CD4-positive, CD25-positive, alpha-beta regulatory T cell (primary cell): ENCODE results near the gene WDTC1. TPM values are rescaled to one million over a fixed set of nuclear protein-coding genes. Genes with fewer than 3 reads are reported as not detected.
A peak's percentile ranks its signal among the peaks of the same experiment; 100 is the strongest.

Experiments
- ATAC-seq, 2 donors: fragments of 150-1000 bp; cut with Tn5 transposase; one replicate each; pipeline ENCODE4 v1.10.0; 2021; ENCODE audit warnings: low read depth in 2 of 2, moderate number of reproducible peaks in 2 of 2, moderate library complexity in 1 of 2
- DNase-seq, 3 donors: peaks; one replicate each; pipeline versions ENCODE4 v3.0.0 to v3.0.0-alpha.2; 2012 to 2022; ENCODE audit warnings: mixed read lengths in 1 of 3
- H3K27ac ChIP-seq: one replicate; pipeline ENCODE4 v1.7.0; 2013; ENCODE audit warnings: mild to moderate bottlenecking, low read length; ENCODE audit not compliant: insufficient read depth, poor library complexity, severe bottlenecking
- H3K27me3 ChIP-seq: one replicate; pipeline ENCODE4 v1.7.0; 2013; ENCODE audit warnings: low read length; ENCODE audit not compliant: control insufficient read depth, insufficient read depth
- H3K36me3 ChIP-seq: one replicate; pipeline ENCODE4 v1.7.0; 2013; ENCODE audit warnings: mild to moderate bottlenecking, low read length, moderate library complexity; ENCODE audit not compliant: control insufficient read depth, insufficient read depth
- H3K4me1 ChIP-seq: 2 replicates; pipeline ENCODE4 v1.7.0; 2013; ENCODE audit warnings: mild to moderate bottlenecking, low read length; ENCODE audit not compliant: insufficient read depth, control insufficient read depth, poor library complexity, severe bottlenecking
- H3K4me3 ChIP-seq: one replicate; pipeline ENCODE4 v1.7.0; 2013; ENCODE audit warnings: low read depth, mild to moderate bottlenecking, low read length, moderate library complexity
- H3K9me3 ChIP-seq, 2 experiments: 1 replicate in 1 of 2; 2 replicates in 1 of 2; pipeline ENCODE4 v1.7.0; 2013; ENCODE audit warnings: low read length in 2 of 2, mild to moderate bottlenecking in 1 of 2, moderate library complexity in 1 of 2; ENCODE audit not compliant: control insufficient read depth in 2 of 2
- H3K27ac Mint-ChIP-seq, 3 donors: one replicate each; pipeline ENCODE4 v1.8.0; 2020 to 2022; ENCODE audit warnings: mild to moderate bottlenecking in 3 of 3, mixed read lengths in 3 of 3, moderate library complexity in 2 of 3
- H3K27me3 Mint-ChIP-seq: one replicate; pipeline ENCODE4 v1.8.0; 2022; ENCODE audit warnings: mild to moderate bottlenecking, mixed read lengths
- H3K36me3 Mint-ChIP-seq: one replicate; pipeline ENCODE4 v1.8.0; 2020; ENCODE audit warnings: mixed read lengths
- H3K4me1 Mint-ChIP-seq, 4 donors: one replicate each; pipeline ENCODE4 v1.8.0; 2020 to 2022; ENCODE audit warnings: mixed read lengths in 4 of 4, mild to moderate bottlenecking in 1 of 4
- H3K4me3 Mint-ChIP-seq, 4 donors: one replicate each; pipeline ENCODE4 v1.8.0; 2020 to 2022; ENCODE audit warnings: mild to moderate bottlenecking in 4 of 4, mixed read lengths in 4 of 4, moderate library complexity in 3 of 4
- H3K9me3 Mint-ChIP-seq, 7 donors: one replicate each; pipeline ENCODE4 v1.8.0; 2020 to 2022; ENCODE audit warnings: mixed read lengths in 7 of 7, mild to moderate bottlenecking in 3 of 7, moderate library complexity in 2 of 7
- polyA plus RNA-seq, 4 donors: library from polyadenylated mRNA; unstranded; fragments of 300-500 nt; fragmentation: Illumina TruSeq; gene quantifications; one replicate each; pipeline ENCODE4 v1.2.3, GENCODE V29; 2021
- total RNA-seq: library from RNA; stranded (reverse); gene quantifications from one replicate; pipeline ENCODE4 v1.2.3, GENCODE V29; 2022

WDTC1 gene
- total and polyA plus RNA-seq, 5 donors from 2014 or later = 3.3 to 46.1 (median 5.6) TPM

GRCh38 chr1:27339213-27339612 is 104.8 kb downstream of the WDTC1 start:
- ATAC-seq (no peak), DNase-seq (no peak)
- no peaks in the 10 kb centered on the region for H3K27me3 ChIP-seq
- Mint-ChIP-seq H3K4me1 (peaks cover 4 to 40% (median 29%) of the 10 kb centered on the region in 4 donors), H3K27ac (peak overlapping the region in 2 of 3 donors; percentile 87 to 90), H3K27me3 (no peaks in the 10 kb centered on the region), H3K36me3 (peaks cover 16% of the 10 kb centered on the region), H3K4me3 (peak overlapping the region in 3 of 4 donors; percentile 53 to 98 (median 84)), H3K9me3 (no peaks in the 10 kb centered on the region)
- H3K36me3 ChIP-seq = peaks cover 18% of the 10 kb centered on the region
- H3K4me1 ChIP-seq = peaks cover 31% of the 10 kb centered on the region
- H3K4me3 ChIP-seq = no peak overlapping the region
- H3K27ac ChIP-seq = no peak overlapping the region
- H3K9me3 ChIP-seq = no peaks in the 10 kb centered on the region

DNA sequence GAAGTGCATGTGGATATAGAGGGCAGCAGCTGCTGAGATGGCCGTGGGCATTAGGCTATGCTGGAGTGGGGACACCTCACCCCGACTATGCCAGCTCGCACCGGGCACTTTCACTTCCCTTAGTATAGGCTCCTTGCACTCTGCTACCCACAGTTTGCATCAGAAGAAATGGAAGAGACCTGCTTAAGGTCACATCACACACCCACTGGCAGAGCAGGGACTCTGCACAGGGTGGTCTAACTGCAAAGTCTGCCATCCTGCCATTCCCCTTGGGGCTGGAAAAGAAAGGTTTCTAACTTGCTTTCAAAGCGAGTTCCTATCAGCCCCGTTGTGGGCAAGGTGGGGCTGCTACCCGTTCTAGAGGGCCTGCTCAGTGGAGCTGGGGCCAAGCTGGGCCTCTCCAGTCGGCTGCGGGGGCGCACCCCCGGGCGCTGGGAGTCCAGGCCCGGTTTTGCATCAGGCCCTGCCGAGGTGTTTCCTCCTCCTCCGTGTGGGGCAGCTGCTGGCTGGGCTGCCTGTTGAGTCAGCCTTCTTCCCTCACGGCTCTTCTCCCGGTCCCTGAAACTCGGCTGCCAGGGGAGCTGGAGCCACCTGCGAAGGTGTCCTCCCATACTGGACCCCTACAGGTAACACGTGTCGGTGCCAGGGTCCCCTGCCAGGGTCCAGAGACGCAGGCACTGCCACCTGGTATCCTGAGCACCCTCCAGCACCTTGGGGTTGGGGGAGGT is 107.3 kb downstream of the WDTC1 start, which contains the start of gene SYTL1:
TSS of gene SYTL1 (plus strand) at position 498 of the 728 bp plus-strand sequence. CDS start 3,313 bp downstream, outside the sequence.
- Mint-ChIP-seq H3K4me1 (peaks cover 4 to 58% (median 35%) of the 10 kb centered on the region in 4 donors), H3K27ac (peak within 1 kb of the TSS; percentile 90 to 97 (median 96)), H3K9me3 (no peaks in the 10 kb centered on the region), H3K27me3 (no peaks in the 10 kb centered on the region), H3K4me3 (peak within 1 kb of the TSS; percentile 93 to 98 (median 95)), H3K36me3 (peaks cover 18% of the 10 kb centered on the region)
- no peaks in the 10 kb centered on the region for H3K27me3 ChIP-seq
- DNase-seq (peak; percentile 47 to 83 (median 71)), ATAC-seq (peak; percentile 62 to 65)
- peak within 1 kb of the TSS; percentile 95 for H3K4me3 ChIP-seq
- H3K27ac ChIP-seq = peak within 1 kb of the TSS; percentile 79
- peaks cover 44% of the 10 kb centered on the region for H3K4me1 ChIP-seq
- H3K9me3 ChIP-seq = no peaks in the 10 kb centered on the region
- H3K36me3 ChIP-seq = peaks cover 16% of the 10 kb centered on the region

GRCh38 chr1:27342391-27342777 is 108.0 kb downstream of the WDTC1 start:
- Mint-ChIP-seq H3K4me1 (peaks cover 4 to 62% (median 35%) of the 10 kb centered on the region in 4 donors), H3K27ac (peak overlapping the region; percentile 90 to 97 (median 96)), H3K9me3 (no peaks in the 10 kb centered on the region), H3K36me3 (peaks cover 17% of the 10 kb centered on the region), H3K4me3 (peak overlapping the region; percentile 93 to 98 (median 95)), H3K27me3 (no peaks in the 10 kb centered on the region)
- H3K9me3 ChIP-seq = no peaks in the 10 kb centered on the region
- peak overlapping the region; percentile 79 for H3K27ac ChIP-seq
- peak in 1 of 3 donors; percentile 80 for DNase-seq
- ATAC-seq = peak; percentile 33 to 47
- peaks cover 18% of the 10 kb centered on the region for H3K36me3 ChIP-seq
- H3K27me3 ChIP-seq = no peaks in the 10 kb centered on the region
- peak overlapping the region; percentile 95 for H3K4me3 ChIP-seq
- H3K4me1 ChIP-seq = peaks cover 48% of the 10 kb centered on the region

GRCh38 chr1:27342778-27343638 is 108.6 kb downstream of the WDTC1 start:
- peak overlapping the region; percentile 79 for H3K27ac ChIP-seq
- peak; percentile 65 to 92 (median 82) for DNase-seq
- Mint-ChIP-seq H3K9me3 (no peaks in the 10 kb centered on the region), H3K4me3 (peak overlapping the region; percentile 93 to 98 (median 95)), H3K4me1 (peaks cover 4 to 65% (median 36%) of the 10 kb centered on the region in 4 donors), H3K27ac (peak overlapping the region; percentile 90 to 97 (median 96)), H3K27me3 (no peaks in the 10 kb centered on the region), H3K36me3 (peaks cover 21% of the 10 kb centered on the region)
- H3K27me3 ChIP-seq = no peaks in the 10 kb centered on the region
- peaks cover 48% of the 10 kb centered on the region for H3K4me1 ChIP-seq
- H3K36me3 ChIP-seq = peaks cover 25% of the 10 kb centered on the region
- no peaks in the 10 kb centered on the region for H3K9me3 ChIP-seq
- peak overlapping the region; percentile 95 for H3K4me3 ChIP-seq
- ATAC-seq = peak; percentile 84 to 86

- peaks cover 25% of the 10 kb centered on the region for H3K36me3 ChIP-seq
- ATAC-seq (no peak), DNase-seq (no peak)
- no peaks in the 10 kb centered on the region for H3K27me3 Mint-ChIP-seq
- H3K9me3 Mint-ChIP-seq = no peaks in the 10 kb centered on the region
- peak overlapping the region; percentile 90 to 97 (median 96) for H3K27ac Mint-ChIP-seq
- H3K36me3 Mint-ChIP-seq = peaks cover 22% of the 10 kb centered on the region
- peaks cover 52% of the 10 kb centered on the region for H3K4me1 ChIP-seq
- peak overlapping the region; percentile 93 to 98 (median 95) for H3K4me3 Mint-ChIP-seq
- peak overlapping the region; percentile 79 for H3K27ac ChIP-seq
- H3K27me3 ChIP-seq = no peaks in the 10 kb centered on the region
- no peaks in the 10 kb centered on the region for H3K9me3 ChIP-seq
- peak overlapping the region; percentile 87 for H3K4me3 ChIP-seq
- peaks cover 4 to 67% (median 36%) of the 10 kb centered on the region in 4 donors for H3K4me1 Mint-ChIP-seq
Observed at GRCh38 chr1:27343639-27344025, 109.2 kb downstream of the WDTC1 start.

DNA sequence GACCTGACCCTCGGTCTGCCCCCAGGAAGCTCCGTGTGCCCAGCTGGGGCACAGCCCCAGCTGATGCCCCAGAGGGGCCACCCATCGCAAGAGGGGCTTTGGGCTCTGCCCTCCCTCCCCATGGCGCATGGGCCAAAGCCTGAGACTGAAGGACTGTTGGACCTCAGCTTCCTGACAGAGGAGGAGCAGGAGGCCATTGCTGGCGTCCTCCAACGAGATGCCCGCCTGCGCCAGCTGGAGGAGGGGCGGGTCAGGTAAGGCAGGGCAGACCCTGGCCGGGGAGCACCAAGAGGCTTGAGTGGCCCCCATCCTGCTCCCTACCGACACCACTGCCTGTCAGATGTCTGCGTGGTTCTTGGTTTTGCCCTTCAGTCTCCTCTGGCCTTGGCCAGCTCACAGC is 110.8 kb downstream of the WDTC1 start:
- H3K4me3 ChIP-seq = no peak overlapping the region
- H3K9me3 ChIP-seq = no peaks in the 10 kb centered on the region
- peaks cover 4 to 54% (median 27%) of the 10 kb centered on the region in 4 donors for H3K4me1 Mint-ChIP-seq
- H3K27ac ChIP-seq = no peak overlapping the region
- H3K9me3 Mint-ChIP-seq = no peaks in the 10 kb centered on the region
- no peak for ATAC-seq
- H3K4me3 Mint-ChIP-seq = peak overlapping the region in 3 of 4 donors; percentile 71 to 91 (median 76)
- H3K27me3 ChIP-seq = no peaks in the 10 kb centered on the region
- peak overlapping the region in 1 of 3 donors; percentile 56 for H3K27ac Mint-ChIP-seq
- peaks cover 22% of the 10 kb centered on the region for H3K36me3 Mint-ChIP-seq
- H3K36me3 ChIP-seq = peaks cover 26% of the 10 kb centered on the region
- H3K27me3 Mint-ChIP-seq = no peaks in the 10 kb centered on the region
- no peak for DNase-seq
- peaks cover 57% of the 10 kb centered on the region for H3K4me1 ChIP-seq

DNA sequence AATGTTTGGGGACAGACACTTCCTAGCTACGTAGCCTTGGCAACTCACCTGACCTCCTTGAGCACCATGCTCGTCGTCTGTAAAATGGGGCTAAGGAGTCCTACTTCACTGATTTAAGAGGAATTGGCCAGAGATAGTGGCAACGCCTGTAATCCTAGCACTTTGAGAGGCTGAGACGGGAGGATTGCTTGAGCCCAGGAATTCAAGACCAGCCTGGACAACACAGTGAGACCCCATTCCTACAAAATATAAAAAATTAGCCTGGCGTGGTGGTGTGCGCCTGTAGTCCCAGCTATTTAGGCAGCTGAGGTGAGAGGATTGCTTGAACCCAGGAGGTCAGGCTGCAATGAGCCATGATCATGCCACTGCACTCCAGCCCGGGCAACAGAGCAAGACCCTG is 111.9 kb downstream of the WDTC1 start:
- H3K4me1 Mint-ChIP-seq = peaks cover 4 to 45% (median 22%) of the 10 kb centered on the region in 4 donors
- H3K27ac ChIP-seq = no peak overlapping the region
- H3K4me3 ChIP-seq = no peak overlapping the region
- no peaks in the 10 kb centered on the region for H3K27me3 Mint-ChIP-seq
- no peak for DNase-seq
- H3K9me3 Mint-ChIP-seq = no peaks in the 10 kb centered on the region
- H3K27me3 ChIP-seq = no peaks in the 10 kb centered on the region
- H3K4me1 ChIP-seq = peaks cover 50% of the 10 kb centered on the region
- ATAC-seq = no peak
- H3K27ac Mint-ChIP-seq = peak overlapping the region in 2 of 3 donors; percentile 31 to 56
- peak overlapping the region in 3 of 4 donors; percentile 62 to 93 (median 71) for H3K4me3 Mint-ChIP-seq
- H3K9me3 ChIP-seq = no peaks in the 10 kb centered on the region
- peaks cover 22% of the 10 kb centered on the region for H3K36me3 Mint-ChIP-seq
- peaks cover 30% of the 10 kb centered on the region for H3K36me3 ChIP-seq
